Memory B cell (primary cell): ENCODE results near the gene CLIC6.
"Not testable (repeated sequence)": the region's sequence is repeated elsewhere in the genome, so short reads cannot be mapped to it uniquely, and the experiment has no call there.

Experiments
- ATAC-seq: fragments of 150-1000 bp; cut with Tn5 transposase; 2 replicates; pipeline ENCODE4 v1.10.0; 2021; ENCODE audit warnings: low read depth, mild to moderate bottlenecking, moderate library complexity
- DNase-seq, 2 donors: peaks; one replicate each; pipeline ENCODE4 v3.0.0; 2022; ENCODE audit warnings: low spot score in 2 of 2
- H3K27ac Mint-ChIP-seq: one replicate; pipeline ENCODE4 v1.8.0; 2022; ENCODE audit warnings: mild to moderate bottlenecking, moderate library complexity, mixed read lengths
- H3K27me3 Mint-ChIP-seq: one replicate; pipeline ENCODE4 v1.8.0; 2022; ENCODE audit warnings: mixed read lengths
- H3K36me3 Mint-ChIP-seq: one replicate; pipeline ENCODE4 v1.8.0; 2022; ENCODE audit warnings: mild to moderate bottlenecking, mixed read lengths
- H3K4me1 Mint-ChIP-seq: one replicate; pipeline ENCODE4 v1.8.0; 2022; ENCODE audit warnings: mixed read lengths
- H3K4me3 Mint-ChIP-seq: one replicate; pipeline ENCODE4 v1.8.0; 2022; ENCODE audit warnings: mild to moderate bottlenecking, moderate library complexity, mixed read lengths
- H3K9me3 Mint-ChIP-seq: one replicate; pipeline ENCODE4 v1.8.0; 2022; ENCODE audit warnings: mixed read lengths

CLIC6 gene

GRCh38 chr21:34642211-34643075, 26.4 kb upstream of the CLIC6 start:
- ATAC-seq (peak; percentile 83), DNase-seq (no peak)
- Mint-ChIP-seq H3K36me3 (no peaks in the 10 kb centered on the region), H3K27me3 (peaks cover 3% of the 10 kb centered on the region), H3K27ac (no peak overlapping the region), H3K4me3 (no peak overlapping the region), H3K4me1 (peaks cover 22% of the 10 kb centered on the region), H3K9me3 (no peaks in the 10 kb centered on the region)

- ATAC-seq = no peak
- DNase-seq = no peak
- Mint-ChIP-seq H3K27ac (no peak overlapping the region), H3K36me3 (no peaks in the 10 kb centered on the region), H3K9me3 (no peaks in the 10 kb centered on the region), H3K4me3 (no peak overlapping the region), H3K4me1 (peaks cover 23% of the 10 kb centered on the region), H3K27me3 (peaks cover 10% of the 10 kb centered on the region)
These were observed 24.0 kb upstream of the CLIC6 start for GRCh38 chr21:34644825-34645224.

GRCh38 chr21:34647555-34647954, 21.2 kb upstream of the CLIC6 start:
- H3K36me3 Mint-ChIP-seq = peaks cover 4% of the 10 kb centered on the region
- no peak overlapping the region for H3K27ac Mint-ChIP-seq
- DNase-seq (no peak), ATAC-seq (no peak)
- H3K4me1 Mint-ChIP-seq = peaks cover 4% of the 10 kb centered on the region
- H3K27me3 Mint-ChIP-seq = peaks cover 12% of the 10 kb centered on the region
- H3K4me3 Mint-ChIP-seq = no peak overlapping the region
- peaks cover 3% of the 10 kb centered on the region for H3K9me3 Mint-ChIP-seq

GRCh38 chr21:34648739-34649297, 20.0 kb upstream of the CLIC6 start:
- H3K27me3 Mint-ChIP-seq = peaks cover 19% of the 10 kb centered on the region
- H3K27ac Mint-ChIP-seq = no peak overlapping the region
- no peak overlapping the region for H3K4me3 Mint-ChIP-seq
- ATAC-seq (no peak), DNase-seq (no peak)
- peaks cover 4% of the 10 kb centered on the region for H3K9me3 Mint-ChIP-seq
- H3K4me1 Mint-ChIP-seq = peaks cover 2% of the 10 kb centered on the region
- peaks cover 7% of the 10 kb centered on the region for H3K36me3 Mint-ChIP-seq

GRCh38 chr21:34649400-34649799, 19.4 kb upstream of the CLIC6 start:
- Mint-ChIP-seq H3K27ac (no peak overlapping the region), H3K4me1 (peaks cover 2% of the 10 kb centered on the region), H3K4me3 (no peak overlapping the region), H3K36me3 (peaks cover 7% of the 10 kb centered on the region), H3K9me3 (peaks cover 5% of the 10 kb centered on the region), H3K27me3 (peaks cover 20% of the 10 kb centered on the region)
- no peak for DNase-seq
- ATAC-seq = no peak

GRCh38 chr21:34650861-34651431, 17.8 kb upstream of the CLIC6 start:
- ATAC-seq = no peak
- DNase-seq = no peak
- Mint-ChIP-seq H3K4me3 (no peak overlapping the region), H3K9me3 (peaks cover 5% of the 10 kb centered on the region), H3K27ac (no peak overlapping the region), H3K4me1 (peaks cover 2% of the 10 kb centered on the region), H3K36me3 (peaks cover 7% of the 10 kb centered on the region), H3K27me3 (peaks cover 20% of the 10 kb centered on the region)

- peaks cover 21% of the 10 kb centered on the region for H3K27me3 Mint-ChIP-seq
- no peak overlapping the region for H3K27ac Mint-ChIP-seq
- H3K36me3 Mint-ChIP-seq = peaks cover 7% of the 10 kb centered on the region
- H3K4me1 Mint-ChIP-seq = peaks cover 2% of the 10 kb centered on the region
- ATAC-seq (no peak), DNase-seq (no peak)
- no peak overlapping the region for H3K4me3 Mint-ChIP-seq
- peaks cover 5% of the 10 kb centered on the region for H3K9me3 Mint-ChIP-seq
These were observed 17.2 kb upstream of the CLIC6 start for GRCh38 chr21:34651642-34652041.

GRCh38 chr21:34653522-34653921, 15.3 kb upstream of the CLIC6 start:
- no peak for DNase-seq
- H3K4me1 Mint-ChIP-seq = peaks cover 2% of the 10 kb centered on the region

GRCh38 chr21:34661848-34662247, 6.9 kb upstream of the CLIC6 start:
- no peak overlapping the region for H3K4me3 Mint-ChIP-seq
- no peak overlapping the region for H3K27ac Mint-ChIP-seq
- H3K36me3 Mint-ChIP-seq = peaks cover 1% of the 10 kb centered on the region
- DNase-seq (no peak), ATAC-seq (no peak)
- H3K4me1 Mint-ChIP-seq = no peaks in the 10 kb centered on the region
- peaks cover 9% of the 10 kb centered on the region for H3K27me3 Mint-ChIP-seq
- peaks cover 22% of the 10 kb centered on the region for H3K9me3 Mint-ChIP-seq

More at GRCh38 chr21:34653522-34653921, 15.3 kb upstream of the CLIC6 start:
- Mint-ChIP-seq H3K36me3 (peaks cover 7% of the 10 kb centered on the region), H3K27me3 (peaks cover 20% of the 10 kb centered on the region), H3K4me3 (no peak overlapping the region), H3K27ac (no peak overlapping the region), H3K9me3 (peaks cover 5% of the 10 kb centered on the region)
- no peak for ATAC-seq

GRCh38 chr21:34667761-34668160, 1.0 kb upstream of the CLIC6 start:
- peaks cover 16% of the 10 kb centered on the region for H3K27me3 Mint-ChIP-seq
- no peak for ATAC-seq

GRCh38 chr21:34669149-34669879, 520 bp downstream of the CLIC6 start:
- H3K4me1 Mint-ChIP-seq = peaks cover 2% of the 10 kb centered on the region
- DNase-seq (peak in 1 of 2 donors; percentile 25), ATAC-seq (peak; percentile 49)
- peaks cover 15% of the 10 kb centered on the region for H3K27me3 Mint-ChIP-seq
- H3K4me3 Mint-ChIP-seq = peak overlapping the region; percentile 65
- no peaks in the 10 kb centered on the region for H3K36me3 Mint-ChIP-seq
- H3K27ac Mint-ChIP-seq = no peak overlapping the region
- H3K9me3 Mint-ChIP-seq = no peaks in the 10 kb centered on the region

More at GRCh38 chr21:34667761-34668160, 1.0 kb upstream of the CLIC6 start:
- Mint-ChIP-seq H3K36me3 (no peaks in the 10 kb centered on the region), H3K9me3 (peaks cover 2% of the 10 kb centered on the region), H3K27ac (no peak overlapping the region), H3K4me3 (no peak overlapping the region), H3K4me1 (no peaks in the 10 kb centered on the region)
- no peak for DNase-seq

GRCh38 chr21:34669880-34670219, 1.1 kb downstream of the CLIC6 start:
- H3K9me3 Mint-ChIP-seq, DNase-seq, H3K4me1 Mint-ChIP-seq, H3K27ac Mint-ChIP-seq, H3K36me3 Mint-ChIP-seq, ATAC-seq: not testable (repeated sequence)
- peaks cover 17% of the 10 kb centered on the region for H3K27me3 Mint-ChIP-seq
- H3K4me3 Mint-ChIP-seq = peak overlapping the region; percentile 65

- no peaks in the 10 kb centered on the region for H3K9me3 Mint-ChIP-seq
- peaks cover 2% of the 10 kb centered on the region for H3K4me1 Mint-ChIP-seq
- H3K4me3 Mint-ChIP-seq = peak overlapping the region; percentile 52
- ATAC-seq = no peak
- H3K27ac Mint-ChIP-seq = no peak overlapping the region
- H3K27me3 Mint-ChIP-seq = peaks cover 19% of the 10 kb centered on the region
- H3K36me3 Mint-ChIP-seq = no peaks in the 10 kb centered on the region
- DNase-seq = peak in 1 of 2 donors; percentile 18
These were observed 1.6 kb downstream of the CLIC6 start for GRCh38 chr21:34670220-34670961.
